OCI-LY3 (cell line): Measurements from ENCODE around the gene TBX18.
A peak's percentile ranks its signal among the peaks of the same experiment; 100 is the strongest.

Source experiments
- H2AFZ ChIP-seq: fragments of 200-600, 300-600 bp; shearing (Covaris generic); 2 replicates; pipeline ENCODE4 v1.6.0; 2014; ENCODE audit warnings: antibody characterized with exemption, low read depth, low read length
- H3K27ac ChIP-seq: fragments of 200-600, 300-600 bp; sonication (generic); 2 replicates; pipeline ENCODE4 v1.5.1; 2014; ENCODE audit warnings: mild to moderate bottlenecking, low read length, moderate library complexity, mixed read lengths
- H3K27me3 ChIP-seq: fragments of 200-600, 300-600 bp; sonication (generic); 2 replicates; pipeline ENCODE4 v1.6.1; 2014; ENCODE audit warnings: low read depth, low read length, mixed read lengths
- H3K36me3 ChIP-seq: fragments of 200-600, 300-600 bp; sonication (generic); replicated peaks from 2 replicates; pipeline ENCODE3; 2014; ENCODE audit warnings: low read depth, low read length, mixed read lengths
- H3K4me1 ChIP-seq: fragments of 300-600, 200-600 bp; sonication (generic); 2 replicates; pipeline ENCODE4 v1.6.1; 2014; ENCODE audit warnings: low read length, mixed read lengths
- H3K4me2 ChIP-seq: fragments of 200-600, 300-600 bp; sonication (generic); 2 replicates; pipeline ENCODE4 v1.6.1; 2014; ENCODE audit warnings: low read length, mixed read lengths
- H3K4me3 ChIP-seq: fragments of 300-600, 200-600 bp; sonication (generic); 2 replicates; pipeline ENCODE4 v1.5.1; 2014; ENCODE audit warnings: antibody characterized with exemption, mild to moderate bottlenecking, low read length, moderate library complexity
- H3K79me2 ChIP-seq: fragments of 300-600, 200-600 bp; shearing (Covaris generic); 2 replicates; pipeline ENCODE4 v1.6.1; 2014; ENCODE audit warnings: mild to moderate bottlenecking, low read length, mixed read lengths
- H3K9ac ChIP-seq: fragments of 300-600, 200-600 bp; shearing (Covaris generic); 2 replicates; pipeline ENCODE4 v1.6.0; 2014; ENCODE audit warnings: mild to moderate bottlenecking, low read length, moderate library complexity
- H3K9me3 ChIP-seq: fragments of 200-600, 300-600 bp; shearing (Covaris generic); 2 replicates; pipeline ENCODE4 v1.6.1; 2014; ENCODE audit warnings: low read length, mixed read lengths; ENCODE audit not compliant: insufficient read depth
- H4K20me1 ChIP-seq: fragments of 200-600, 300-600 bp; sonication (generic); 2 replicates; pipeline ENCODE4 v1.6.1; 2016; ENCODE audit warnings: low read length, mixed read lengths; ENCODE audit not compliant: insufficient read depth
- CTCF ChIP-seq: fragments of 200-600, 300-600 bp; sonication (generic); IDR thresholded peaks from 2 replicates; pipeline ENCODE4 v1.5.1; 2014; ENCODE audit warnings: antibody characterized with exemption, low read length, low read depth
- EZH2phosphoT487 ChIP-seq: fragments of 200-600 bp; shearing (Covaris generic); IDR thresholded peaks from 2 replicates; pipeline ENCODE4 v1.6.1; 2018; ENCODE audit warnings: antibody characterized with exemption, mixed run types, low read depth

The TBX18 gene

GRCh38 chr6:84687431-84687830, 77.0 kb downstream of the TBX18 start:
- Histone ChIP-seq H3K4me3 (no peak overlapping the region), H3K4me2 (no peak overlapping the region), H2AFZ (no peak overlapping the region), H3K4me1 (no peaks in the 10 kb centered on the region), H4K20me1 (no peaks in the 10 kb centered on the region), H3K27me3 (peaks cover 7% of the 10 kb centered on the region; the same call in 1 of the 2 replicates), H3K9ac (no peak overlapping the region), H3K36me3 (no peaks in the 10 kb centered on the region), H3K9me3 (no peaks in the 10 kb centered on the region), H3K27ac (no peak overlapping the region), H3K79me2 (no peaks in the 10 kb centered on the region)
- TF ChIP-seq EZH2phosphoT487 (no peak), CTCF (no peak)

DNA sequence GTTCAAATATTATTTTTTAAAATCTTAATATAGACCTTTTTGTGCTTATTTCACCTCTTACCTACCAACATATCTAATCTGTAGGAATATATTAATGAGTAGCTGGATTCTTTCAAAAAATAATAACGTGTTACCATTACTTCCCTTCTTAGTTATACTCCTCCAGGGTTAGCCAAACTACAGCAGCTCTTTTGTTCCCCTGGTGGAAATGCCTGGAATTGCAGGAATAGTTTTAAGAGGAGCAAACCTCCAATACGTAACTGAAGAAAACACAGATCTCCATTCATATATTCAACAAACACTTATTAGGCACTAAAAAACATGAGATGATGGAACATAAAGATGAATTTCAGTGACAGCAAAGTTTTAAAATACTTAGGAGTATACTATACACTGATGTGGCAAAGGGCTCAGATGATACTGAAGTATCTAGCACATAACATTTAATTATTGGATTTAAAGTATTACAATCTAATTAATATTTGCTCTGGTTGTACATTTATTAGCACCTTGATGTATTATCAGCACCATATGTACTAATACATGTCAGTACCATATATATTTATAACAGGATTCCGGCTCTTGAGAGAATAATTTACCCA, 78.3 kb downstream of the TBX18 start:
- Histone ChIP-seq H3K4me2 (no peak overlapping the region), H3K4me1 (no peaks in the 10 kb centered on the region), H2AFZ (no peak overlapping the region), H3K27me3 (peaks cover 7% of the 10 kb centered on the region; the same call in 1 of the 2 replicates), H3K9ac (no peak overlapping the region), H3K27ac (no peak overlapping the region), H3K36me3 (no peaks in the 10 kb centered on the region), H3K79me2 (no peaks in the 10 kb centered on the region), H3K9me3 (no peaks in the 10 kb centered on the region), H4K20me1 (no peaks in the 10 kb centered on the region), H3K4me3 (no peak overlapping the region)
- peak; percentile 76 for TF ChIP-seq CTCF
- TF ChIP-seq EZH2phosphoT487: no peak

GRCh38 chr6:84681693-84682326, 82.6 kb downstream of the TBX18 start:
- Histone ChIP-seq H3K4me2 (no peak overlapping the region), H4K20me1 (no peaks in the 10 kb centered on the region), H3K4me3 (no peak overlapping the region), H3K79me2 (no peaks in the 10 kb centered on the region), H3K27ac (no peak overlapping the region), H3K27me3 (no peaks in the 10 kb centered on the region), H3K36me3 (no peaks in the 10 kb centered on the region), H3K4me1 (no peaks in the 10 kb centered on the region), H2AFZ (no peak overlapping the region), H3K9me3 (no peaks in the 10 kb centered on the region), H3K9ac (no peak overlapping the region)
- TF ChIP-seq EZH2phosphoT487 (no peak), CTCF (no peak)

DNA sequence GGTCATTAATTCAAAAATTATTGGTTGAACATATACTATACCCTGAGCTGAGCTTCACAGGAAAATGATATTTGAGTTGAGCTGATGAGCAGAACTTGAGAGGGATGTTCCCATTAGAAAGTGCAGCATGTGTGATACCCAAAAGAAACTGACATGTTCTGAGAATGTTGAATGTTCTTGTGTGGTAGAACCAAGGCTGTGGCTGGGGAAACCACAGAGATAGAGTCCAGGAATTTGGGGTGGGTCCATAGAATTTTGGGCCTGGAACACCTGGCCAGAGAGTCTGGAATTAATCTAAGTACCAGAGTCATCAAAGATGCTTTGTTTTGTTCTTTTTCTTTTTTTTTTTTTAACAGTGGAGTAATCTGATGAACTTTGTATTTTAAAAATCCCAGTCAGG, 88.7 kb downstream of the TBX18 start:
- H2AFZ ChIP-seq: no peak overlapping the region
- no peak overlapping the region for H3K9ac ChIP-seq
- no peak for TF ChIP-seq CTCF
- TF ChIP-seq EZH2phosphoT487: no peak
- no peaks in the 10 kb centered on the region for H4K20me1 ChIP-seq
- H3K9me3 ChIP-seq: no peaks in the 10 kb centered on the region
- peaks cover 9% of the 10 kb centered on the region for H3K4me1 ChIP-seq
- H3K27ac ChIP-seq: no peak overlapping the region
- no peaks in the 10 kb centered on the region for H3K27me3 ChIP-seq
- no peak overlapping the region for H3K4me2 ChIP-seq
- no peaks in the 10 kb centered on the region for H3K36me3 ChIP-seq
- no peaks in the 10 kb centered on the region for H3K79me2 ChIP-seq
- H3K4me3 ChIP-seq: no peak overlapping the region
